ENCODE data around the gene MAPK9.

- TF ChIP-seq CTCF (IDR thresholded peaks at IDR 0.05) (no peak), EP300 (IDR thresholded peaks at IDR 0.05) (no peak), POLR2AphosphoS5 (IDR thresholded peaks at IDR 0.05) (no peak)
Observed at GRCh38 chr5:180340856-180341255, 49.0 kb upstream of the MAPK9 start.

Data from suprapubic skin (tissue), 4 donors.